Mononuclear cell (primary cell): Measurements from ENCODE around the gene GRM5. TPM values are rescaled to one million over a fixed set of nuclear protein-coding genes. Genes with fewer than 3 reads are reported as not detected.
"Not testable (repeated sequence)": the region's sequence is repeated elsewhere in the genome, so short reads cannot be mapped to it uniquely, and the experiment has no call there.

Experiments used
- H3K27me3 ChIP-seq: 2 replicates; pipeline ENCODE4 v1.6.0; 2011; ENCODE audit warnings: low read length, control low read depth; ENCODE audit not compliant: insufficient read depth
- H3K4me1 ChIP-seq: 2 replicates; pipeline ENCODE4 v1.5.1; 2011; ENCODE audit warnings: mild to moderate bottlenecking, low read length, control low read depth; ENCODE audit not compliant: insufficient read depth
- H3K4me3 ChIP-seq: 2 replicates; pipeline ENCODE4 v1.5.1; 2011; ENCODE audit warnings: mild to moderate bottlenecking, low read length, moderate library complexity
- H3K9me3 ChIP-seq: 2 replicates; pipeline ENCODE4 v1.5.1; 2011; ENCODE audit warnings: low read depth, mild to moderate bottlenecking, control low read depth, low read length
- total RNA-seq: library from RNA; depleted of rRNA; stranded (reverse); fragments of >200 nt; gene quantifications from one replicate; pipeline ENCODE4 v1.2.3, GENCODE V29; 2012

The GRM5 gene
- total RNA-seq, result not detected

DNA sequence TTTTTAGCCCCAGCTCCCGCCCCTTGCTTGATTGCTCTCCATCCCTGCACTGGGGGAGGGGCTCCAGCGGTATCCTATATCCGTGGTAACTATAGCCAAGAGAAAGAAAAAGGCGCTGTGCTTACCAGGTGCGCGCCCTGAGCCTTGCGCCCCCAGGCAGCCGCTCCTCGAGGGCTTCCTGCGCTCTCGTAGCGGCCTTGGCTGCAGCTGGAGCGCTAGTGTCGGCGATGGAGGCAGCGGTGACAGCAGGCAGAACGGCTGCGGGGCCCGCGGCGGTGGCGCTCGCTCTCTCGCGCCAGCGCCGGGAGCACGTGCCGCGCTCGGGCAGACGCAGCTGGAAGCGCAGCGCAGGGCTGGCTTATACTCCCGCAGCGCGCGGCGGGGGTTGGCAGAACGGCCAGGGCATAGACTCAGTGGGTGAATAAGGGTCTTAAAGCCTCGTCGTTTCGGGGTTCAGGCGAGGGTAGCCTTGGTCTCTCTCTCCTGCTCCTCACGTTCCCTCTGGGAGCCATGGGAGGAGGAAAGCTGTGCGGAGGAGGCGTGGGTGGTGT is at the start of gene GRM5:
GRM5 (minus strand) TSS at position 332 of the 551 bp plus-strand sequence. CDS start 18,110 bp downstream, outside the sequence.
- not testable (repeated sequence) for H3K4me1 ChIP-seq, H3K27me3 ChIP-seq, H3K4me3 ChIP-seq, H3K9me3 ChIP-seq

DNA sequence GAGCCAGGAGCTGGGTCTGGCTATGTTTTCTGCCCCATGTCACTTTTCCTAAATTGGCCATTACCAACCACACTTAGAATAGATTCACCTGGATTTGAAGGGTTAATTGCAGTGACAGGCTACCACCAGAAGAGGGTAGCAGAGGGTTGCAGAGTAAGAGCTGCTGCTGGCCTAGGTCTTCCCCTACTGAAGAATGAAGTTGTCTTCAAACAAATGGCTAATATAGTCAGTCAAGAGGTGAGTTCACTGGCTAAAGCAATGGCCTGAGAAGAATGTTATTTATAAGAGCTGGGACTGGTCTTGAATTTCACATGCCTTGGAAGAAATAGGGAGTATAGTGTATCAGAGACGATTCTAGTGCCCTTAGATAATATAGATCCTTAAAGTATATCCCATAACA is 32.2 kb upstream of the GRM5 start:
- H3K9me3 ChIP-seq, H3K4me3 ChIP-seq, H3K27me3 ChIP-seq, H3K4me1 ChIP-seq: not testable (repeated sequence)

DNA sequence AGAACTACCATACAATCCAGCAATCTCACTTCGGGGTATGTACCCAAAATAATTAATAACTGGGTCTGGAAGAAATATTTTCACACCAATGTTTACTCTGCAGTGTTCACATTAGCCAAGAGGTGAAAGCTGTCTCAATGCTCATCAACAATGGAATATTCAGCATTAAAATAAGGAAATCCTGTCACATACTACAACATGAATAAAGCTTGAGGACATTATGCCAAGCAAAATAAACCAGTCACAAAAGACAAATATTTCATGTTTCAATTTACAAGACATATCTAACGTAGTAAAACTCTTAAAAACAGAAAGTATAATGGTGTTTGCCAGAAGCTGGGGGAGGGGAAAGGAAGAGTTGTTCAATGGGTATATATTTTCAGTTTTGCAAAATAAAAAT is 28.0 kb upstream of the GRM5 start:
- not testable (repeated sequence) for H3K27me3 ChIP-seq, H3K9me3 ChIP-seq, H3K4me1 ChIP-seq, H3K4me3 ChIP-seq

- not testable (repeated sequence) for H3K4me3 ChIP-seq, H3K4me1 ChIP-seq, H3K27me3 ChIP-seq, H3K9me3 ChIP-seq
Observed at GRCh38 chr11:89084951-89085350, 19.2 kb upstream of the GRM5 start.

GRCh38 chr11:89070911-89071310 is 5.1 kb upstream of the GRM5 start:
- not testable (repeated sequence) for H3K4me3 ChIP-seq, H3K4me1 ChIP-seq, H3K9me3 ChIP-seq, H3K27me3 ChIP-seq

- no peaks in the 10 kb centered on the region for H3K4me1 ChIP-seq
- no peaks in the 10 kb centered on the region for H3K9me3 ChIP-seq
- H3K27me3 ChIP-seq, result peaks cover 5% of the 10 kb centered on the region
- no peak overlapping the region for H3K4me3 ChIP-seq
Observed at GRCh38 chr11:89067264-89067663, 1.5 kb upstream of the GRM5 start.

DNA sequence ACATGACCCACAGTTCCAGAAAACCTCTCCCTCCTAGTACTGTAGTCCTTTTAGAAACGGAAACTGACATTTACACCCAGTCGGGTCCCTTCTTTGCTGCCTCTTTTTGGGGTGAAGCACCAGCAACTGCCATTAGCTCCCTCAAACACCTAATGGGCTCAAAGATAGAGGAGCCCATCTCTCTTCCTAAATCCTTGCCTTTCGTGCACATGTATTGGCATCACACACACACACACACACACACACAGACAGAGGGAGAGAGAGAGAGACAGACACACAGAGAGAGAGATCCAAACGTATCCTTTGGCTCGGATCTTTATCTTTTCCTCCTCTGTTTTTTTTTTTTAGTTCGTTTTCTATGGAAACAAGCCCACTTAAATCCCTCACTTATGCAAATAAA is 716 bp downstream of the GRM5 start:
- H3K9me3 ChIP-seq, result no peaks in the 10 kb centered on the region

GRCh38 chr11:89063481-89063951 is 2.3 kb downstream of the GRM5 start:
- not testable (repeated sequence) for H3K4me1 ChIP-seq, H3K27me3 ChIP-seq, H3K4me3 ChIP-seq, H3K9me3 ChIP-seq

More for the DNA sequence above, 716 bp downstream of the GRM5 start:
- no peak overlapping the region for H3K4me3 ChIP-seq
- no peaks in the 10 kb centered on the region for H3K4me1 ChIP-seq
- H3K27me3 ChIP-seq, result peaks cover 9% of the 10 kb centered on the region

- not testable (repeated sequence) for H3K27me3 ChIP-seq, H3K4me3 ChIP-seq, H3K4me1 ChIP-seq, H3K9me3 ChIP-seq
Observed at GRCh38 chr11:89062771-89063298, 2.9 kb downstream of the GRM5 start.

- H3K4me1 ChIP-seq, H3K9me3 ChIP-seq, H3K27me3 ChIP-seq: not testable (repeated sequence)
Observed at GRCh38 chr11:89061839-89062238, 3.9 kb downstream of the GRM5 start.

DNA sequence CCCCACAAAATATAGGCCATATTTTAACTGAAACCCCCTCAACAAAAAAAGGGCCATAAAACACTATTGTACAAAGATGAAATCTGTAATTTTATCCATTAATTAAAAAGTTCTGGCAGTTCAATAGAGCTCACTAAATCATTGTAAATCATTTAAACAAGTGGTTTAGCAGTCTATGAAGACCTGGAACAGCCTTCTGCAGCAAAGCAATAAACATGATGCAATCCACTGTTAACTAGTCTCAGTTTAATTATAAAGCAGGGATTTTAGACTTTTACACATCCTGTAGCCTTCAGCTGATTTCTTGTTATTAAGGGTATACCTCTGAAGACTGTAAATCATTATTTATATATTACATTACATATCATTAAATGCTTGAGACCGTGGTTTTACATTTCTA is 8.4 kb downstream of the GRM5 start:
- H3K9me3 ChIP-seq, result not testable (repeated sequence)

More at GRCh38 chr11:89061839-89062238, 3.9 kb downstream of the GRM5 start:
- not testable (repeated sequence) for H3K4me3 ChIP-seq

DNA sequence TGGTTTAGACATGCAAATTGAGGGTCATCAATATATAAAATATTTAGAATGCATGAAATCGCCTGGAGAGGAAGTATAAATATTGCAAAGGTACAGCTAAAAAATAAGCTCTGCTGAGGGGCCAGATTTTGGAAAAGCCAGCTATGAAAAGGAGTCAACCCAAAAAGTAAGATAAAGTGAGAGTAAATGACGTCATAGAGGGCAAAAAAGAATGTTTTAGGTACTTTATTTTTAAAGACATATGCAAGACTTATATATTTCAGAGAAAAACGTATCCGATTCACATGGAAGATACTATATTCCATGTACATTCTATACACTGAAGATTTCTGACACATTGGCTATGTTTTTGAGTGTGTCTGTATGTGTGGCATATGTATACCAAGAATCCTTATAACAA is 13.6 kb downstream of the GRM5 start:
- Histone ChIP-seq H3K9me3 (no peaks in the 10 kb centered on the region), H3K4me3 (no peak overlapping the region), H3K4me1 (no peaks in the 10 kb centered on the region), H3K27me3 (no peaks in the 10 kb centered on the region)

More for the DNA sequence above, 8.4 kb downstream of the GRM5 start:
- H3K27me3 ChIP-seq, H3K4me1 ChIP-seq, H3K4me3 ChIP-seq: not testable (repeated sequence)

GRCh38 chr11:89047159-89047558 is 18.6 kb downstream of the GRM5 start:
- H3K9me3 ChIP-seq, H3K4me3 ChIP-seq, H3K27me3 ChIP-seq, H3K4me1 ChIP-seq: not testable (repeated sequence)

DNA sequence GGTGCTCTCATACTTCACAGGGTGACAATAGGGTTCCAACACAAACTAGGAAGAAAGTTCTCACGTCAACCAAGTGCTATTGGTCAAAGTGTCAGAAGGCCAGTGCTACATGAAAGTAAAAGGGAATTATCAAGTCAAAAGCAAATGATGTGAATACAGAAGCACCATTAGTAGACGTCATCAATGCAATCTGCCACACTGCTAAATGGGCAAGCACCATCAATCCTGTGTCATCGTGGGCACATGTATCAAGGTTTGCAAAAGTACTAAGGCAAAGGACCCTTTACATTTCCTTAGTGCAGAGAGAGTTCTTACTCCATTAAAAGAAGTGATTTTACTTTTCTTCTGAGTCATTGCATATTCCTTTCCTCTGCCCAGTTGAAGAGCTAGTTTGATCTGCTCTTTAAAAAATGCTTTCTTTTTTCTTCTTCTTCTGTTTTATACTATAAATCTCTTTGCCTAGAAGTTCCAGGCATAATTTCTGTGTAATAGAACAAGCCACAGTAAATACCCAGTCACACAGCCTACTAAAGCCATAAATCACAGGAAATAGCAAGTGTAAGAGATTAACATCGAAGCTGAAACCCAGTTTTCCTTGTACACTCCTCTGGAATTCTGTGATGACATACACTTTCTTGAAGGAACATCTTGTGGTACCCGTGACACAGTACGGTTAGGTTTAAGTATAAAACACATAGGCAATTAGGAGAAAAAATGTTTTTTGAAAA is 21.8 kb downstream of the GRM5 start:
- H3K4me3 ChIP-seq, H3K9me3 ChIP-seq, H3K4me1 ChIP-seq, H3K27me3 ChIP-seq: not testable (repeated sequence)

GRCh38 chr11:89029671-89030070 is 36.1 kb downstream of the GRM5 start:
- not testable (repeated sequence) for H3K27me3 ChIP-seq, H3K9me3 ChIP-seq, H3K4me3 ChIP-seq, H3K4me1 ChIP-seq

GRCh38 chr11:89021339-89021738 is 44.4 kb downstream of the GRM5 start:
- no peaks in the 10 kb centered on the region for H3K9me3 ChIP-seq
- no peak overlapping the region for H3K4me3 ChIP-seq
- no peaks in the 10 kb centered on the region for H3K27me3 ChIP-seq
- H3K4me1 ChIP-seq, result no peaks in the 10 kb centered on the region
